ENCODE results near the gene PRR30. TPM values are rescaled to one million over a fixed set of nuclear protein-coding genes. Genes with fewer than 3 reads are reported as not detected.
A peak's percentile ranks its signal among the peaks of the same experiment; 100 is the strongest.

PRR30 gene
- total RNA-seq, 1 donor: not detected

DNA sequence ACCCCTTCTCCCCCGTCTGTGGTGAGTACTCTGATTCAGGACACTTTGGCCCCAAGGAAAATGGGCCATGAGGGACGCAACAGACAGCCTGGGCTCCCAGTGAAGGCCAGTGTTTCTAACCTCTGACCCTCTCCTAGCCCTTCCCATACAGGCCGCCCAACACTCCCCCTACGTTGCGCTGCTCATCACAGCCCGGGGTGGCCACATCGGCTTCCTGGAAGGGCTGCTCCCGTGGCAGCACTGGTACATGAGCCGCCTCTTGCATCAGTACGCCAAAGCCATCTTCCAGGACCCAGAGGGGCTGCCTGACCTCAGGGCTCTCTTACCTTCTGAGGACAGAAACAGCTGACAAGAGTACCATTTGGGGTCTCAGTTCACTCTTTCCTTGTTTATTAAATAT lies 8.8 kb downstream of the PRR30 start:
- TF ChIP-seq, protein P1, sequence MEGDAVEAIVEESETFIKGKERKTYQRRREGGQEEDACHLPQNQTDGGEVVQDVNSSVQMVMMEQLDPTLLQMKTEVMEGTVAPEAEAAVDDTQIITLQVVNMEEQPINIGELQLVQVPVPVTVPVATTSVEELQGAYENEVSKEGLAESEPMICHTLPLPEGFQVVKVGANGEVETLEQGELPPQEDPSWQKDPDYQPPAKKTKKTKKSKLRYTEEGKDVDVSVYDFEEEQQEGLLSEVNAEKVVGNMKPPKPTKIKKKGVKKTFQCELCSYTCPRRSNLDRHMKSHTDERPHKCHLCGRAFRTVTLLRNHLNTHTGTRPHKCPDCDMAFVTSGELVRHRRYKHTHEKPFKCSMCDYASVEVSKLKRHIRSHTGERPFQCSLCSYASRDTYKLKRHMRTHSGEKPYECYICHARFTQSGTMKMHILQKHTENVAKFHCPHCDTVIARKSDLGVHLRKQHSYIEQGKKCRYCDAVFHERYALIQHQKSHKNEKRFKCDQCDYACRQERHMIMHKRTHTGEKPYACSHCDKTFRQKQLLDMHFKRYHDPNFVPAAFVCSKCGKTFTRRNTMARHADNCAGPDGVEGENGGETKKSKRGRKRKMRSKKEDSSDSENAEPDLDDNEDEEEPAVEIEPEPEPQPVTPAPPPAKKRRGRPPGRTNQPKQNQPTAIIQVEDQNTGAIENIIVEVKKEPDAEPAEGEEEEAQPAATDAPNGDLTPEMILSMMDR (IDR thresholded peaks at IDR 0.05; ENCODE audit: insufficient read depth, low read length): no peak
- no peak for DNase-seq (ENCODE audit: low read depth)
- H3K4me3 ChIP-seq (ENCODE audit: low read depth, low read length): no peak overlapping the region

DNA sequence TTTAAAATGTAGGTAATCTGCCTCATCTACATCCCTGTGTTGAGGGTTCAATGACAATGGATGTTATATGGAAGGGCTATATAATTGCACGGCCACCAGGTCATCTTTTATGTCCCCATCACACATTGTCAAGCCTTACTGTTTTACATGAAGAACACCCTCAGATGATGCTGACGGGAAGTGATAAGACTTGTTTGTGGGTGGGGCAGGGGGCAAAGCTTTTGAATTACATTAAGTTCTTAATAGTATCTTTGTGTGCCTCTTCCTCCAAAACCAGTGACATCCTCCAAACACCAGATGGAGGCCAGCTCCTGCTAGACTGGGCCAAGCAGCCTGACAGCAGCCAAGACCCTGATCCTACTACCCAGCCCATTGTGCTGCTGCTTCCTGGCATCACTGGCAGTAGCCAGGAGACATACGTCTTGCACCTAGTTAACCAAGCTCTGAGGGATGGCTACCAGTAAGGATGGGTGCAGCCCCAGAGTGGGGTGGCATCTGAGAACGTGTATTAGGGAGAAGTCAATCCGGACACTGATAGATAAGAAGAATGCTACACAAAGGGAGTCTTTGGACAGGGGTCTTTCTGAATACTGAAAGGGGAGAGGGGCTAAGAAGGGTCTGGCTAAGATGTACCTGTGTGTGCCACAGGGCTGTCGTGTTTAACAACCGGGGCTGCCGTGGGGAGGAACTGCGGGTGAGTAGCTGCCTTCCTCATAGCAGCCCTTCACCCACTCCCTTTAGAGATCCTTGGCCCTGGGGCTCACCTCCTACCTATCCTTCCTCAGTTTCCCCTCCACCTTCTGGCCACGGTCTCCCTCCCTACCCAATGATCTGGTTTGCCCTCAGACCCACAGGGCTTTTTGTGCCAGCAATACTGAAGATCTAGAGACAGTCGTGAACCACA lies 10.3 kb downstream of the PRR30 start:
- TF ChIP-seq, protein P1 (IDR thresholded peaks at IDR 0.05; ENCODE audit: insufficient read depth, low read length): no peak
- no peak overlapping the region for H3K4me3 ChIP-seq (ENCODE audit: low read depth, low read length)
- DNase-seq (ENCODE audit: low read depth): no peak

- H3K4me3 ChIP-seq (ENCODE audit: low read depth, low read length): no peak overlapping the region
- no peak for DNase-seq (ENCODE audit: low read depth)
- TF ChIP-seq, protein P1 (IDR thresholded peaks at IDR 0.05; ENCODE audit: insufficient read depth, low read length): no peak
These were observed 11.1 kb downstream of the PRR30 start for GRCh38 chr2:27127883-27128667.

GRCh38 chr2:27126252-27126710 lies 12.9 kb downstream of the PRR30 start:
- DNase-seq (ENCODE audit: low read depth): no peak
- TF ChIP-seq, protein P1 (IDR thresholded peaks at IDR 0.05; ENCODE audit: insufficient read depth, low read length): no peak
- no peak overlapping the region for H3K4me3 ChIP-seq (ENCODE audit: low read depth, low read length)

- H3K4me3 ChIP-seq (ENCODE audit: low read depth, low read length): no peak overlapping the region
- TF ChIP-seq, protein P1 (IDR thresholded peaks at IDR 0.05; ENCODE audit: insufficient read depth, low read length): no peak
- DNase-seq (ENCODE audit: low read depth): no peak
These were observed 14.1 kb downstream of the PRR30 start for GRCh38 chr2:27125104-27125503.

GRCh38 chr2:27123302-27124150 lies 15.7 kb downstream of the PRR30 start, which contains the start of gene ABHD1:
ABHD1 (plus strand) TSS chr2:27123815; CDS start chr2:27123949, 134 bp downstream.
- TF ChIP-seq, protein P1 (IDR thresholded peaks at IDR 0.05; ENCODE audit: insufficient read depth, low read length): no peak
- no peak for DNase-seq (ENCODE audit: low read depth)
- peak within 1 kb of the TSS; percentile 64 for H3K4me3 ChIP-seq (ENCODE audit: low read depth, low read length)

All from fibroblast of the aortic adventitia (primary cell).